PC-9 (cell line): ENCODE results near the gene SDR42E2. TPM values are rescaled to one million over a fixed set of nuclear protein-coding genes. Genes with fewer than 3 reads are reported as not detected.

Experiments
- BruUV-seq: library from RNA; stranded (reverse); fragments of 400-500 nt; replicated peaks from 2 replicates; lab custom pipeline; 2021; lab: Mats Ljungman, UMichigan
- CTCF ChIA-PET: fragments of 300-600 bp; sonication (Branson Sonifier 250); formaldehyde crosslinking; loops from one replicate; lab custom pipeline; 2022; ENCODE audit warnings: antibody characterized with exemption; lab: Charles Lee
- POLR2A ChIA-PET: fragments of 300-600 bp; sonication (Branson Sonifier 250); formaldehyde crosslinking; loops from one replicate; lab custom pipeline; 2022; ENCODE audit warnings: antibody characterized with exemption; ENCODE audit not compliant: unreplicated experiment; lab: Charles Lee
- DNase-seq, 2 experiments: peaks; one replicate each; pipeline versions ENCODE4 v3.0.0 to v3.0.0-alpha.2; 2015 to 2022; ENCODE audit warnings: mixed read lengths in 1 of 2
- H2AFZ ChIP-seq: fragments of 200-600 bp; sonication (generic); 2 replicates; pipeline ENCODE4 v1.8.1; 2017; ENCODE audit warnings: antibody characterized with exemption
- H3F3A ChIP-seq: fragments of 200-600 bp; sonication (generic); 2 replicates; pipeline ENCODE4 v1.8.1; 2017; ENCODE audit warnings: antibody characterized with exemption, mild to moderate bottlenecking, low read depth; ENCODE audit not compliant: insufficient read depth
- H3K27ac ChIP-seq: fragments of 200-600 bp; sonication (generic); 2 replicates; pipeline ENCODE4 v1.6.1; 2016; ENCODE audit warnings: mixed run types
- H3K27me3 ChIP-seq: fragments of 200-600 bp; sonication (generic); 2 replicates; pipeline ENCODE4 v1.6.1; 2016; ENCODE audit warnings: low read depth, mixed run types; ENCODE audit not compliant: insufficient read depth
- H3K36me3 ChIP-seq: fragments of 200-600 bp; sonication (generic); 2 replicates; pipeline ENCODE4 v1.6.1; 2016; ENCODE audit warnings: low read depth, mixed run types
- H3K4me1 ChIP-seq: fragments of 200-600 bp; sonication (generic); replicated peaks from 2 replicates; pipeline ENCODE4 v1.6.1; 2016; ENCODE audit warnings: mixed run types; ENCODE audit not compliant: insufficient read depth
- H3K4me2 ChIP-seq: fragments of 200-600 bp; sonication (generic); 2 replicates; pipeline ENCODE4 v1.6.1; 2017; ENCODE audit warnings: mixed run types
- H3K4me3 ChIP-seq: fragments of 200-600 bp; sonication (generic); 2 replicates; pipeline ENCODE4 v1.6.1; 2016; ENCODE audit warnings: mixed run types
- H3K79me2 ChIP-seq: fragments of 200-600 bp; sonication (generic); 2 replicates; pipeline ENCODE4 v1.6.1; 2017; ENCODE audit warnings: low read depth, mixed run types
- H3K9me2 ChIP-seq: fragments of 200-600 bp; sonication (generic); 2 replicates; pipeline ENCODE4 v1.8.1; 2017; ENCODE audit warnings: mild to moderate bottlenecking; ENCODE audit not compliant: insufficient read depth
- H3K9me3 ChIP-seq: fragments of 200-600 bp; sonication (generic); 2 replicates; pipeline ENCODE4 v1.8.1; 2016; ENCODE audit warnings: low read depth; ENCODE audit not compliant: insufficient read depth
- H4K20me1 ChIP-seq: fragments of 200-600 bp; sonication (generic); 2 replicates; pipeline ENCODE4 v1.8.1; 2017; ENCODE audit not compliant: insufficient read depth
- EZH2 ChIP-seq: fragments of 200-600 bp; sonication (generic); IDR thresholded peaks from 2 replicates; pipeline ENCODE4 v1.8.0; 2017; ENCODE audit warnings: antibody characterized with exemption, low read depth
- intact Hi-C: fragments of 100-400 bp; cut with micrococcal nuclease; formaldehyde crosslinking; loops from one replicate; pipeline ENCODE4 v1.10.0; 2022; ENCODE audit not compliant: unreplicated experiment
- total RNA-seq: library from RNA; stranded (reverse); gene quantifications from 2 replicates; pipeline ENCODE4 v1.2.3, GENCODE V29; 2021
- TF ChIP-seq, protein P1 (sequence below): fragments of 200-600 bp; sonication (generic); conservative IDR thresholded peaks from 2 replicates; pipeline ENCODE4 v1.6.1; 2017; ENCODE audit warnings: mixed run types, antibody characterized with exemption, mild to moderate bottlenecking, moderate library complexity

Gene SDR42E2
- total RNA-seq, 1 experiment from 2014 or later: not detected

DNA sequence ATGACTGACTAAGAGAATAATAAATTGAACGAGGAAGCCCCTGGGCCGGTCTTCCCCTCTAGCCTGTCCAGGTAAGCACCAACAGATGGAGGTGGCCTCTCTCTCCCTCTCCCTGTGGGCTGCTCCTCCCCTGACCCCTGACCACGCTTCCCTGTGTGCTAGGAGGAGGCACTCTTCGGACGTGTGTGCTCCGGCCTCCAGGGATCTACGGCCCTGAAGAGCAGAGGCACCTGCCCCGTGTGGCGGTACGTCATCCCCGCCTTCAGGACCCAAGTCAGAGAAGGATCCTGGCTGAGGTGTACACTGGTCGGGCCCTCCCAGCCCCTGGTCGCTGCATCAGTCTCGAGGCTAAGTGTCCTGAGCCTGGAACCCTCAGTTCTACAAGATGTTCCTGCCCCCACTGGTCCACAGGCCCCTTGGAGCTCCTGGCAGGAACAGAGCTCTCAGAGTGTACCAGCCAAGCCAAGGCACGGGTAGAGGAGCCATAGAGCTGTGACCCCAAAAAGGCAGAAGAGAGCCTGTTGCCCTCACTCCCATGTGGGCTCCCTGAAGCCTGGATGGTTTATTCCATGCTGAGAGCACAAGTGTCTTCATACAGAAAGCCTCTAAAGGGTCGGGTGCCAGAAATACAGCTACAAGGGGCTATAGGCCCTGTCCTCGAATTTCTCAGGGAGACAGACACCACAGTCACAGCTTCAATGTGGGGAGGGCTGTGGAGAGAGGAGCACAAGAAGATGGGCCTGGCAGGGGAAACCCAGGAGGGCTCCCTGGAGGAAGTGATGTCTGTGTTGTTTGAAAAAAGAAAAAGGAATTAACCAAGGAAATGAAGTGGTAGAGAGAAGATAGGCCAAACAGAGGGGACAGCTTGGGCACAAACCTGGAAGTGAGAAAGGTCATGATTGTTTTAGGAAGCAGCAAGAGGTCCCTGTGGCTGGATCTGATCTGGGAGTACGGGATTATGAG, 15.9 kb downstream of the SDR42E2 start:
- H3K9me2 ChIP-seq: no peaks in the 10 kb centered on the region
- intact Hi-C loops: no loop called here
- no TSS peak for BruUV-seq
- H3K79me2 ChIP-seq: no peaks in the 10 kb centered on the region
- POLR2A ChIA-PET: no interaction called here
- peaks cover 10% of the 10 kb centered on the region; the same call in 1 of the 2 replicates for H3K27me3 ChIP-seq
- H3K9me3 ChIP-seq: no peaks in the 10 kb centered on the region
- H3F3A ChIP-seq: no peaks in the 10 kb centered on the region
- no peaks in the 10 kb centered on the region for H4K20me1 ChIP-seq
- no peak overlapping the region for H3K4me2 ChIP-seq
- no peak overlapping the region for H2AFZ ChIP-seq
- H3K27ac ChIP-seq: no peak overlapping the region
- H3K4me1 ChIP-seq: no peaks in the 10 kb centered on the region
- H3K36me3 ChIP-seq: no peaks in the 10 kb centered on the region
- TF ChIP-seq, protein P1, sequence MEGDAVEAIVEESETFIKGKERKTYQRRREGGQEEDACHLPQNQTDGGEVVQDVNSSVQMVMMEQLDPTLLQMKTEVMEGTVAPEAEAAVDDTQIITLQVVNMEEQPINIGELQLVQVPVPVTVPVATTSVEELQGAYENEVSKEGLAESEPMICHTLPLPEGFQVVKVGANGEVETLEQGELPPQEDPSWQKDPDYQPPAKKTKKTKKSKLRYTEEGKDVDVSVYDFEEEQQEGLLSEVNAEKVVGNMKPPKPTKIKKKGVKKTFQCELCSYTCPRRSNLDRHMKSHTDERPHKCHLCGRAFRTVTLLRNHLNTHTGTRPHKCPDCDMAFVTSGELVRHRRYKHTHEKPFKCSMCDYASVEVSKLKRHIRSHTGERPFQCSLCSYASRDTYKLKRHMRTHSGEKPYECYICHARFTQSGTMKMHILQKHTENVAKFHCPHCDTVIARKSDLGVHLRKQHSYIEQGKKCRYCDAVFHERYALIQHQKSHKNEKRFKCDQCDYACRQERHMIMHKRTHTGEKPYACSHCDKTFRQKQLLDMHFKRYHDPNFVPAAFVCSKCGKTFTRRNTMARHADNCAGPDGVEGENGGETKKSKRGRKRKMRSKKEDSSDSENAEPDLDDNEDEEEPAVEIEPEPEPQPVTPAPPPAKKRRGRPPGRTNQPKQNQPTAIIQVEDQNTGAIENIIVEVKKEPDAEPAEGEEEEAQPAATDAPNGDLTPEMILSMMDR: no peak
- TF ChIP-seq EZH2: no peak
- H3K4me3 ChIP-seq: no peak overlapping the region
- no peak for DNase-seq
- CTCF ChIA-PET: no interaction called here

DNA sequence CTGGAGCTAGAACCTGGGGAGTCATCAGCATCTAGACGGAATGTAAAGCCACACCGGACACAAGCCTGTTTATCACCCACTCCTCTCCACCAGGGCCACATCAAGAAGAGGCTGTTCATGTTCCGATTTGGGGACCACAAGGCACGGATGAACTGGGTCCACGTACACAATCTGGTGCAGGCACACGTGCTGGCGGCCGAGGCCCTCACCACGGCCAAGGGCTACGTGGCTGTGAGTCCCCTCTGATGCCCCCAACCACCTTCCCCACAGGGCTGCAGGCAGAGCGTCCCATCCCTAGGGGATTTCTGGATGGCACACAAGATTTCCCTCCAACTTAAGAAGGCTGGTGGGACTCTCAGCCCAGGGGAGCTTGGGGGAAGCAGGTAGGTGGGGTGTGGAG, 19.1 kb downstream of the SDR42E2 start:
- CTCF ChIA-PET: no interaction called here

DNA sequence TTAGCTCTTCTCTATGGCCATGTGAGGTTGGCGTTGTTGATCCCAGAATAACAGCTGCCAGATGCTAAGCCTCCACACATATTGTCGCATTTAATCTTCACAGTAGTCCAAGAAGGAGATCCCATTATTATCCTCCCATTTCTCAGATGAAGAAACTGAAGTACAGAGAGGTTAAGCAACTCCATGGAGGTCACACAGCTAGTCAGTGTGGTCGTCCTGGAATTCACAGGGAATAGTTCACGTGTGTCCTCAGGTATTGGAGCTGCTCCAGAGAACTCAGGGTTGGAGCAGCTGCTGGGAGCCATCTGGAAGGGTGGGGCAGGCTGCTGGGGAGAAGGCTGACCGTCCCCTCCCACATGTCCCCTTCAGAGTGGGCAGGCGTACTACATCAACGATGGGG, 19.5 kb downstream of the SDR42E2 start:
- POLR2A ChIA-PET: no interaction called here
- H3K9me3 ChIP-seq: no peaks in the 10 kb centered on the region
- no TSS peak for BruUV-seq
- TF ChIP-seq, protein P1: no peak
- no peaks in the 10 kb centered on the region for H4K20me1 ChIP-seq
- no peak overlapping the region for H3K4me3 ChIP-seq
- H3K4me1 ChIP-seq: no peaks in the 10 kb centered on the region
- H2AFZ ChIP-seq: no peak overlapping the region
- H3K9me2 ChIP-seq: no peaks in the 10 kb centered on the region
- H3K27me3 ChIP-seq: peaks cover 10% of the 10 kb centered on the region; the same call in 1 of the 2 replicates
- H3F3A ChIP-seq: no peaks in the 10 kb centered on the region
- intact Hi-C loops: no loop called here
- CTCF ChIA-PET: no interaction called here
- no peak overlapping the region for H3K27ac ChIP-seq
- H3K4me2 ChIP-seq: no peak overlapping the region
- H3K79me2 ChIP-seq: no peaks in the 10 kb centered on the region
- DNase-seq: no peak
- H3K36me3 ChIP-seq: no peaks in the 10 kb centered on the region

More for the DNA sequence above, 19.1 kb downstream of the SDR42E2 start:
- Histone ChIP-seq H3K27me3 (peaks cover 10% of the 10 kb centered on the region; the same call in 1 of the 2 replicates), H3K36me3 (no peaks in the 10 kb centered on the region), H3K79me2 (no peaks in the 10 kb centered on the region), H3K4me1 (no peaks in the 10 kb centered on the region), H3F3A (no peaks in the 10 kb centered on the region), H3K9me2 (no peaks in the 10 kb centered on the region), H3K4me3 (no peak overlapping the region), H3K4me2 (no peak overlapping the region), H3K27ac (no peak overlapping the region), H3K9me3 (no peaks in the 10 kb centered on the region), H4K20me1 (no peaks in the 10 kb centered on the region), H2AFZ (no peak overlapping the region)
- POLR2A ChIA-PET: no interaction called here
- intact Hi-C loops: no loop called here
- TF ChIP-seq, protein P1: no peak
- TF ChIP-seq EZH2: no peak
- no TSS peak for BruUV-seq
- DNase-seq: no peak
